Suprapubic skin (tissue), 3 donors: ENCODE measurements around the gene TBX19.

Source experiments
- CTCF ChIP-seq, 2 donors: fragments of 200-600 bp in 1 of 2; fragments of 450-650 bp in 1 of 2; sonication (generic) in 1 of 2; IDR thresholded peaks; one replicate each; pipeline ENCODE4 v1.5.1; 2016 to 2019; ENCODE audit warnings: antibody characterized with exemption in 2 of 2, mild to moderate bottlenecking in 1 of 2, moderate library complexity in 1 of 2
- POLR2A ChIP-seq, 2 donors: fragments of 450-650 bp; IDR thresholded peaks; one replicate each; pipeline ENCODE4 v1.6.1; 2017; ENCODE audit warnings: antibody characterized with exemption in 2 of 2, mild to moderate bottlenecking in 2 of 2, moderate library complexity in 2 of 2

- TF ChIP-seq CTCF (IDR thresholded peaks at IDR 0.05) (no peak), POLR2A (IDR thresholded peaks at IDR 0.05) (no peak)
Measured at GRCh38 chr1:168236836-168237611, 43.7 kb upstream of the TBX19 start.
